ENCODE measurements around the gene R3HDM4.
"Not testable (repeated sequence)": the region's sequence is repeated elsewhere in the genome, so short reads cannot be mapped to it uniquely, and the experiment has no call there.

Gene R3HDM4

DNA sequence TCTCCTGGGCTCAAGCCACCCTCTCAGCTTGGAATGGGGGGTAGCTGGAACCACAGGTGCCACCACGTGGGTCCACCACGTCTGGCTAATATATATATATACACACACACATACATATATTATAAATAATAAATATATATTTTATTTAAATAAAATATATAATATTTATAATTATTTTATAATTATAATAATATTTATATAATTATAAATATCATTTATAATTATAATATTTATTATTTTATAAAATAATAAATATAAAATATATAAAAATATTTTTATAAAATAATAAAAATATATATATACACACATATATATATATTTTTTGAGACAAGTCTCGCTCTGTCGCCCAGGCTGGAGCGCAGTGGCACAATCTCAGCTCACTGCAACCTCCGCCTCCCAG, 58.5 kb downstream of the R3HDM4 start:
- no peak for DNase-seq (ENCODE audit: low spot score)

DNA sequence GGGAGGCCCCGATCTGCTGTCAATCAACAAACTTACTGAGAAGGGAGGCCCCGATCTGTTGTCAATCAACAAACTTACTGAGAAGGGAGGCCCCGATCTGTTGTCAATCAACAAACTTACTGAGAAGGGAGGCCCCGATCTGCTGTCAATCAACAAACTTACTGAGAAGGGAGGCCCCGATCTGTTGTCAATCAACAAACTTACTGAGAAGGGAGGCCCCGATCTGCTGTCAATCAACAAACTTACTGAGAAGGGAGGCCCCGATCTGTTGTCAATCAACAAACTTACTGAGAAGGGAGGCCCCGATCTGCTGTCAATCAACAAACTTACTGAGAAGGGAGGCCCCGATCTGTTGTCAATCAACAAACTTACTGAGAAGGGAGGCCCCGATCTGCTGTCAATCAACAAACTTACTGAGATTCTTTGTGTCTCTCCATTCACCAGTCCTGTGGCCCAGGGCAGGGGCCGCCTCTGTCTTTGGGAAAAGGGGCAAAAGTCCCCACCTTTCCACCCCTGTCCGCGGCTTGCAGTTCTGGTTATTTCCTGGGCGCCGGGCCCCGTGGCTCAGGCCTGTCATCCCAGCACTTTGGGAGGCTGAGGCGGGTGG, 59.3 kb downstream of the R3HDM4 start:
- not testable (repeated sequence) for DNase-seq (ENCODE audit: low spot score)

DNA sequence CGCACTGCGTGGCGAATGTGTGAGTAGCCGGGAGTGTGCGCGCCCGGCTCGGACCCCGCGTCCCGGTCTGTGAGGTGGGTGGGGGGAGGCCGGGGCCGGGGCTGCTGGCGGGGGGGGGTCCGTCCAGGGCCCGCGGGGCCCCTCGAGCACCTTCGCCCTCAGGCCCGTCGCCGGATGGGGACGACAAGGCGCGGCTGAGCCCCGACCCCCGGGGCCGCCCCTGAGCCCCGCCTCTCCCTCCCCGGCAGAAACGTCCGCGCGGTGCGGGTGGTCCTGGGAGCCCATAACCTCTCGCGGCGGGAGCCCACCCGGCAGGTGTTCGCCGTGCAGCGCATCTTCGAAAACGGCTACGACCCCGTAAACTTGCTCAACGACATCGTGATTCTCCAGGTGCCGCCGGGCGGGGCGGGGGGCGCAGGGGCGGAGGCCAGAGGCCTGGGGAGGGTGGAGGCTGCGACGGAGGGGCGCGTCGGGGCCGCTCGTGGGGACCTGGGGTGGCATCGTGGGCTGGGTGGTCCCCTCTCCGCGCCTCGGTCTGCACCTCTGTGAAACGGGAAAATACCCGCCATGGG, 59.9 kb downstream of the R3HDM4 start:
- DNase-seq (ENCODE audit: low spot score) = no peak

DNA sequence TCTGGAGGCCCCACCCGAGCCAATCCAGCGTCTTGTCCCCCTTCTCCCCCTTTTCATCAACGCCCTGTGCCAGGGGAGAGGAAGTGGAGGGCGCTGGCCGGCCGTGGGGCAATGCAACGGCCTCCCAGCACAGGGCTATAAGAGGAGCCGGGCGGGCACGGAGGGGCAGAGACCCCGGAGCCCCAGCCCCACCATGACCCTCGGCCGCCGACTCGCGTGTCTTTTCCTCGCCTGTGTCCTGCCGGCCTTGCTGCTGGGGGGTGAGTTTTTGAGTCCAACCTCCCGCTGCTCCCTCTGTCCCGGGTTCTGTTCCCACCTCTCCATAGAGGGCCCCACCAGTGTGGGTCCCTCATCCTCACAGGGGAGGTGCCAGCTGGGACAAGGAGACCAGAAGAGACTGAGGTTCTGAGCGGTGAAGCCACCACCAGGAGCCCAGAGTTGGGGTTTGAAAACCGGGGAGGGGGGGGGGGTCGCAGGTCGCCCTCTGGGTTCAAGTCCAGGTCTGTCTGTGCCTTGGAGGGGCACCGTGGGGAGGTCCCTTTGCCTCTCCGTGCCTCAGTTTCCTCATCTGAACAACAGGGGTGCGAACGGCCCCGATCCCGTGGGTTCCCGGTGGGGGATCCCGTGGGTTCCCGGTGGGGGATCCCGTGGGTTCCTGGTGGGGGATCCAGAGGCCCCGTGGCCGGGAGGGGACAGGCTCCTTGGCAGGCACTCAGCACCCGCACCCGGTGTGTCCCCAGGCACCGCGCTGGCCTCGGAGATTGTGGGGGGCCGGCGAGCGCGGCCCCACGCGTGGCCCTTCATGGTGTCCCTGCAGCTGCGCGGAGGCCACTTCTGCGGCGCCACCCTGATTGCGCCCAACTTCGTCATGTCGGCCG, 60.6 kb downstream of the R3HDM4 start, which contains the start of gene ELANE:
TSS of gene ELANE (plus strand) at position 168 of the 878 bp plus-strand sequence. CDS start at position 194, 26 bp downstream.
- no peak for DNase-seq (ENCODE audit: low spot score)

DNA sequence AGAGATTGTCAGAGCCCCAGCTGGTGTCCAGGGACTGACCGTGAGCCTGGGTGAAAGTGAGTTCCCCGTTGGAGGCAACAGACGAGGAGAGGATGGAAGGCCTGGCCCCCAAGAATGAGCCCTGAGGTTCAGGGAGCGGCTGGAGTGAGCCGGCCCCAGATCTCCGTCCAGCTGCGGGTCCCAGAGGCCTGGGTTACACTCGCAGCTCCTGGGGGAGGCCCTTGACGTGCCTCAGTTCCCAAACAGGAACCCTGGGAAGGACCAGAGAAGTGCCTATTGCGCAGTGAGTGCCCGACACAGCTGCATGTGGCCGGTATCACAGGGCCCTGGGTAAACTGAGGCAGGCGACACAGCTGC, 62.1 kb downstream of the R3HDM4 start:
- no peak for DNase-seq (ENCODE audit: low spot score)

DNA sequence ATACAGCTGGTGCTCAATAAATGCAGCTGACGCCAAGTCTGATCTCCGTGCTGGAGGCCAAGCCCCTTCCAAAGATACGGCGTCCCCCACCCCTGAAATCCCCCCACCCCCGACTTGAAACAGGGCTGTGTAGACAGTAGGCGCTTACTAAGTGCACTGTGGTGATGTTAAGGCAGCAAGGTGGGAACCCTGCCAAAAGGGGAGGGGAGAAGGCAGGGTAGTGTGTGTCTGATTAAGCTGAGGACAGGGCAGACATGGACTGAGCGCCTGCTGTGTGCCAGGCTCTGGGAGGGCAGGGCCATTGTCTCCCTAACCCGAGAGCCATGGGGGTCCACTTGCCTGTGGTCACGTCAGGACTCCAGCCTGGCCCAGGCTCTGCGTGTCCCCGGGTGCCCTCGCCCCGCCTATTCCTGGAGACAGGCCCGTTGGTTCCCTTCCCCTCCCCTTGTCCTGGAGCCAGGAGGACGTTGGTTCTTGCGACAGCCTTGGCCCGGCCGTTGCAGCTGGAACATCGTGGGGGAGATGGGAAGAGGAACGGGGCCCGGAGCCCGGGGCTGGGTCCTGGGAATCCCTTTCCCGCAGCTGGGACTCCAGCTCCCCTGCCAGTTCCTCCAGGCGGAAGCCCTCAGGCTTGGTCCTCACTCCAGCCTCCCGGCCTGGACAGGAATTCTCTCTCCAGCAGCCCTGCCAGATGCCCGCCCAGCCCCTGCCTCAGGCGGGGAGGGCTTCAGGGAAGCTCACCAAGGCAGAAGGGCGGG, 62.6 kb downstream of the R3HDM4 start:
- no peak for DNase-seq (ENCODE audit: low spot score)

DNA sequence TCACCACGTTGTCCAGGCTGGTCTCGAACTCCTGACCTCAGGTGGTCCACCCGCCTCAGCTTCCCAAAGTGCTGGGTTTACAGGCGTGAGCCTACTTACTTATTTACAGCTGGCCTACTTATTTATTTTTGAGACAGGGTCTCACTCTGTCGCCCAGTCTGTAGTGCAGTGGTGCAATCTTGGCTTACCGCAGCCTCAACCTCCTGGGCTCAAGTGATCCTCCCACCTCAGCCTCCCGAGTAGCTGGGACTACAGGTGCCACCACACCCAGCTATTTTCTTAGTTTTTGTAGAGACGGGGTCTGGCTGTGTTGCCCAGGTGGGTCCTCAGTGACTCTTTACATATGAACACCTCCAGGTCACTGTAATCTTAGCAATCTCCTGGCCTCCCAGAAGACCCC, 63.8 kb downstream of the R3HDM4 start:
- DNase-seq (ENCODE audit: low spot score) = not testable (repeated sequence)

DNA sequence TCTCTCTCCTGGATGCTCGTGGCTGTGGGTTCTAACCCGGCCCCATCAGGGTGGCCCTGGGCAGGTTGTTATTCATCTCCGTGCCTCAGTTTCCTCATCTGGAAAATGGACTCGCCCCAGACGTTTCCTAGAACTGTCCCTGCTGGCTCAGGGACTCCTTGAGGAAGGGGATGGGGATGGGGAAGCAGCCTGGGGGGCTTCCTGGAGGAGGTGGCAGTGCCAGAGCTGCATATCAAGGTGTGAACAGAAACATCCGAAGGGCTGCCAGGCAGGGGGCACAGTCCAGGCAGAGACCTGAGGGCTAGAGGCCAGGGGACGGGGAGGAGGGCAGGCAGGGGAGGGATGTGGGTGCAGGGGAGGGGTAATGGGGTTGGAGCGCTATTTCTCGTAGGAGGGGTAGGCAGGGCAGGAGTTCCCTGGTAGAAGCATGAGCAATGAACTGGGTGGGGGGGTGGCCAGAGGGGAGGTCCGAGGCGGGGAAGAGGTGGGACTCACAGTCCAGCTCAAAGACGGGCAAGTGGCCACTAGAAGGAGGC, 64.6 kb downstream of the R3HDM4 start:
- no peak for DNase-seq (ENCODE audit: low spot score)
